Mesothelial cell of epicardium (in vitro differentiated cells): ENCODE results near the gene PRKG1. TPM values are rescaled to one million over a fixed set of nuclear protein-coding genes. Genes with fewer than 3 reads are reported as not detected.

Experiments
- DNase-seq, 2 experiments: peaks; one replicate each; pipeline ENCODE4 v3.0.0; 2021; ENCODE audit warnings: low spot score in 2 of 2; ENCODE audit not compliant: unreplicated experiment in 2 of 2
- H3K27ac Mint-ChIP-seq: 2 replicates; pipeline ENCODE4 v1.8.0; 2021; ENCODE audit warnings: mixed read lengths
- H3K27me3 Mint-ChIP-seq: 2 replicates; pipeline ENCODE4 v1.8.0; 2021; ENCODE audit warnings: low read depth, mixed read lengths
- H3K36me3 Mint-ChIP-seq: 2 replicates; pipeline ENCODE4 v1.8.0; 2021; ENCODE audit warnings: mixed read lengths
- H3K4me1 Mint-ChIP-seq: 2 replicates; pipeline ENCODE4 v1.8.0; 2021; ENCODE audit warnings: mixed read lengths
- H3K4me3 Mint-ChIP-seq: 2 replicates; pipeline ENCODE4 v1.8.0; 2021; ENCODE audit warnings: mild to moderate bottlenecking, moderate library complexity, mixed read lengths
- H3K9me3 Mint-ChIP-seq: 2 replicates; pipeline ENCODE4 v1.8.0; 2021; ENCODE audit warnings: mixed read lengths
- total RNA-seq: library from RNA; stranded (reverse); gene quantifications from 3 replicates; pipeline ENCODE4 v1.2.1, GENCODE V29; 2021
- TF ChIP-seq, protein P1 (sequence below): fragments of 200-600 bp; sonication (generic); IDR thresholded peaks from one replicate; pipeline ENCODE4 v1.5.0; 2021; ENCODE audit warnings: antibody characterized with exemption; ENCODE audit not compliant: unreplicated experiment

The PRKG1 gene
- total RNA-seq, 1 donor from 2014 or later = 37.0 TPM

DNA sequence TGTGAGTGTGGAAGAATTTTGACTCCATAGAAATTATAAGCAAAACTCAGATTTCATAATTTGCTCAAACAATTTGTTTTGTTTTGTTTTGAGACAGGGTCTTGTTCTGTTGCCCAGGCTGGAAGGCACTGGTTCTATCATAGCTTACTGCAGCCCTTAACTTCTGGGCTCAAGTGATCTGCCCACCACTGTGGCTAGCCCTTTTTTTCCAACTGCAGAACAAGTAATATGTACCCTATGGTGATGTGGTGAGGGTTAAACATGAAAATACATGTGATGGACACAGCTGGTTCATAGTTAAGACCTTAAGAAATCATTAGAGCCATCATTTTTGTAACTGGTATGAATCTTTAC, 594.0 kb downstream of the PRKG1 start:
- Mint-ChIP-seq H3K9me3 (peaks cover 24% of the 10 kb centered on the region), H3K27me3 (no peaks in the 10 kb centered on the region), H3K4me1 (peaks cover 21% of the 10 kb centered on the region), H3K27ac (peak overlapping the region; percentile 19), H3K36me3 (peaks cover 13% of the 10 kb centered on the region), H3K4me3 (no peak overlapping the region)
- TF ChIP-seq, protein P1, sequence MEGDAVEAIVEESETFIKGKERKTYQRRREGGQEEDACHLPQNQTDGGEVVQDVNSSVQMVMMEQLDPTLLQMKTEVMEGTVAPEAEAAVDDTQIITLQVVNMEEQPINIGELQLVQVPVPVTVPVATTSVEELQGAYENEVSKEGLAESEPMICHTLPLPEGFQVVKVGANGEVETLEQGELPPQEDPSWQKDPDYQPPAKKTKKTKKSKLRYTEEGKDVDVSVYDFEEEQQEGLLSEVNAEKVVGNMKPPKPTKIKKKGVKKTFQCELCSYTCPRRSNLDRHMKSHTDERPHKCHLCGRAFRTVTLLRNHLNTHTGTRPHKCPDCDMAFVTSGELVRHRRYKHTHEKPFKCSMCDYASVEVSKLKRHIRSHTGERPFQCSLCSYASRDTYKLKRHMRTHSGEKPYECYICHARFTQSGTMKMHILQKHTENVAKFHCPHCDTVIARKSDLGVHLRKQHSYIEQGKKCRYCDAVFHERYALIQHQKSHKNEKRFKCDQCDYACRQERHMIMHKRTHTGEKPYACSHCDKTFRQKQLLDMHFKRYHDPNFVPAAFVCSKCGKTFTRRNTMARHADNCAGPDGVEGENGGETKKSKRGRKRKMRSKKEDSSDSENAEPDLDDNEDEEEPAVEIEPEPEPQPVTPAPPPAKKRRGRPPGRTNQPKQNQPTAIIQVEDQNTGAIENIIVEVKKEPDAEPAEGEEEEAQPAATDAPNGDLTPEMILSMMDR = no peak
- DNase-seq = no peak

DNA sequence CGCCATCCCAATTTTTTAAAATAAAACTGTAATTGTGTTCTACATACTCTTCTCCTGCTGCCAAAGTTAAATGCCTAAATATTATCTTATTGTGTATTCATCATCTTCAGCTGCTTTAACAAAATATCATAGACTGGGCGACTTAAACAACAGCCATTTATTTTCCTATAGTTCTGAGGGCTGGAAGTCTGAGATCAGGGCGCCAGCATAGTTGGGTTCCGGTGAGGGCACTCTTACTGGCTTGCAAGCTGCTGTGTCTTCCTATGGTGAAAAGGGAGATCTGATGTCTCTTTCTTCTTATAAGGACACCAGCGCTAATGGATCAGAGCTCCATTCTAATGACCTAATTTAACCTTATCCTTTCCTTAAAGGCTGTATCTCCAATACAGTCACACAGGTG, 594.8 kb downstream of the PRKG1 start:
- H3K9me3 Mint-ChIP-seq = peaks cover 25% of the 10 kb centered on the region
- no peaks in the 10 kb centered on the region for H3K27me3 Mint-ChIP-seq
- H3K27ac Mint-ChIP-seq = no peak overlapping the region
- peaks cover 13% of the 10 kb centered on the region for H3K36me3 Mint-ChIP-seq
- no peak for DNase-seq
- H3K4me1 Mint-ChIP-seq = peaks cover 21% of the 10 kb centered on the region
- TF ChIP-seq, protein P1 = no peak
- no peak overlapping the region for H3K4me3 Mint-ChIP-seq

DNA sequence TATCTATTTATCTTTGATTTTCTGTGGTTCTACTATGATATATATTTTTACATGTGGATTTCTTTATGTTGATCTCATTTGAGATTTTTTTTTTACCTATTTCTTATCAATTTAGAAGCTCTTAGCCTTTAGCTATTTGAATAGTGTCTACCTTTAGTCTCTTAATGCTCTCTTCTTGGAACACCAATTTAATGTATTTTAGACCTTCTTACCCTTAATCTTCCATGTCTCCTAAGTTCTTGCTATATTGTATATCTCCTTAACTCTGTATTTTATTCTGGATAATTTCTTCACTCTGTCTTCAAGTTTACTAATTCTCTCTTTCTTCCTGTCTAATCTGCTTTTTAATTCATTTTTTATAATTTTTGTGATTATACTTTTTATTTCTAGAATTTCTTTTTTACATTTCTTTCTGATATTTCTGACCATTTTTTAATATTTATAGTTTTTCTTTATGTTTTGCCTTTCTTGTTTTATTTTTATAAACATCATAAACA, 597.8 kb downstream of the PRKG1 start:
- TF ChIP-seq, protein P1 = no peak
- peaks cover 38% of the 10 kb centered on the region for H3K4me1 Mint-ChIP-seq
- H3K36me3 Mint-ChIP-seq = peaks cover 13% of the 10 kb centered on the region
- H3K4me3 Mint-ChIP-seq = no peak overlapping the region
- no peak overlapping the region for H3K27ac Mint-ChIP-seq
- H3K9me3 Mint-ChIP-seq = peaks cover 25% of the 10 kb centered on the region
- no peak for DNase-seq
- no peaks in the 10 kb centered on the region for H3K27me3 Mint-ChIP-seq

DNA sequence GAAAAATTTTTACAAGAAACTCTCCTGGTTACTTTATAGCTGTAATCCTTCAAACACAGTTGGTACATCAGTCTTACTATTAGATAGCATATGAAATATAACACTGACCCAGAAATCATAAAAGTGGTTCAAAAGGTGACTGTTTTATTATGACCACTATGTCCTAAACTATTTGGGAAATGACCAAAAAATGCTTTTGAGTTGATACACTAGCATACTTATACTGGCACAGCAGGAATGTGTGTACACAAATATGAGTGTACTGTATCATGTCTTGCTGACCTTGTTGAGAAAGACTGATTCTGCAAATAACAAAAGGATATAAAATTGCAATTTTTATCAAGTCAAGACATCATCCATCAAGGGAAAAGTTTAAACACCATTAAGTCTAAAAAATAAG, 600.8 kb downstream of the PRKG1 start:
- TF ChIP-seq, protein P1 = no peak
- DNase-seq = no peak
- Mint-ChIP-seq H3K4me1 (peaks cover 26% of the 10 kb centered on the region), H3K36me3 (peaks cover 13% of the 10 kb centered on the region), H3K4me3 (no peak overlapping the region), H3K27me3 (no peaks in the 10 kb centered on the region), H3K27ac (no peak overlapping the region), H3K9me3 (peaks cover 25% of the 10 kb centered on the region)

DNA sequence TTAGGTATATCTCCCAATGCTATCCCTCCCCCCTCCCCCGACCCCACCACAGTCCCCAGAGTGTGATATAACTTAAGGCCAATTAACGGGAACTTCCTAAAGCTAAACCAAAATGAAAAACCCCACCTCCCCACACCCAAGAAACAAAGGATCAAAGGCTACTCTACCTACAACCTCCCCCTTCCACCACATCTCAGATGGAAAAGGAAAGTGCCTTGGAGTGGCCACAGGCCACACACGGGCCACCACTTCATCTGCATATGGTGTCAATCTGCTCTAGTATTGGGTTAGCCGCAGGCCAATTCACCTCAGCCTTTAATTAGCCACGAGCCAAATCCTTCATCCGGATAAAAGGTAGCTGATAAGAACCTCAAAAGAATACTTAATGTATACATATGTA, 605.6 kb downstream of the PRKG1 start:
- H3K27me3 Mint-ChIP-seq = no peaks in the 10 kb centered on the region
- no peak overlapping the region for H3K4me3 Mint-ChIP-seq
- no peak overlapping the region for H3K27ac Mint-ChIP-seq
- DNase-seq = no peak
- peaks cover 28% of the 10 kb centered on the region for H3K4me1 Mint-ChIP-seq
- no peaks in the 10 kb centered on the region for H3K36me3 Mint-ChIP-seq
- TF ChIP-seq, protein P1 = no peak
- H3K9me3 Mint-ChIP-seq = no peaks in the 10 kb centered on the region
